LoVo (cell line): ENCODE measurements around the gene MSL3.

Experiments used
- DNase-seq: peaks from one replicate; pipeline ENCODE4 v3.0.0-alpha.2; 2016; ENCODE audit warnings: low spot score

Gene MSL3

DNA sequence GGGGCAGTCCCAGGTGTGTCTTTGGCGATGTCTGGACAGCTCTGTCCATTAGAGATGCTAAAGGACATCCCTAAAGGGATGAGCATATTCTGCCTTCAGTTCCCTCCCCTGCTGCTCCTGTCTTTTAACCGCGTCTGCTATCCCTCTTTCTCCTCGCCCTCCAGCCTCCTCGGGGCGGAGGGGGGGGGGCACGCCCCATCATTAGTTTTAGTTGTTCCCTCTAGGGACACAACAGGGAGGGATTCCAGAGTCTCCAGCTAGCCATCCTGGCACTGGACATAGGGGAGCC lies 1.1 kb downstream of the MSL3 start:
- DNase-seq, result no peak

DNA sequence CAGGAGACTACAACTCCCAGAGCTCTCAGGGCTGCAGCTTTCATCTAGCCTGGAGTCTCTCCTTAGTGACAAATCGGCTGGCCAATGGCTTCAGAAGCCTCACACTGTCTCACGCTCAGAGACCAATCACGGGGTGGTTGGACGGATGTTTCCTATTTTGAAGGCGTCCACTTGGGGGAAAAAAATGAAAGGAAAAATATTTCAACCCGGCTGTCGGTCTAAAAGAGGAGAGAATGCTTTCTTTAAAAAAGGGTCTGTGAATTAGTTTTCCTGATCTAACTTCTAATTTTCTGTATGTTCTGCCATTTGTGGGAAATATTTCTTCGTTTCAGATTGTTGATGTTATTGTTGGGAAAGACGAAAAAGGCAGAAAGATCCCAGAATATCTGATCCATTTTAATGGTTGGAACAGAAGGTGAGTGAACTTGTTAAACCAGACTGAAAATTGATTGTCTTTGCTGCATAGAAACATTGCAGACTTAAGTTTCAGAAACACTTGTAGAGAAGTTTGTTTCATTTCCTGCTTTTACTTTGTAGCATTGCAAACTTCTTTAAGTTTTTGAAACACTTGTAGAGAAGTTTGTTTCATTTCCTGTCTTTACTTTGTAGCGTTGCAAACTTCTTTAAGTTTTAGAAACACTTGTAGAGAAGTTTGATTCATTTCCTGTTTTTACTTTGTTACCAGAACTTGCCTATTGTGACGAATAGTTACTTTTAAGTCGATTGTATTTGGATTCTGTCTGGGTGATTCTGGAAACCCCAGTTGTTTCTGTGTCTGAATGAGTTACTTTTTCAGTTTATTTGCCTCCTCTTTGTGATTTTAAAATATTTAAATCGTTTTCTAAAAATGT lies 1.6 kb downstream of the MSL3 start:
- peak; percentile 83 for DNase-seq

DNA sequence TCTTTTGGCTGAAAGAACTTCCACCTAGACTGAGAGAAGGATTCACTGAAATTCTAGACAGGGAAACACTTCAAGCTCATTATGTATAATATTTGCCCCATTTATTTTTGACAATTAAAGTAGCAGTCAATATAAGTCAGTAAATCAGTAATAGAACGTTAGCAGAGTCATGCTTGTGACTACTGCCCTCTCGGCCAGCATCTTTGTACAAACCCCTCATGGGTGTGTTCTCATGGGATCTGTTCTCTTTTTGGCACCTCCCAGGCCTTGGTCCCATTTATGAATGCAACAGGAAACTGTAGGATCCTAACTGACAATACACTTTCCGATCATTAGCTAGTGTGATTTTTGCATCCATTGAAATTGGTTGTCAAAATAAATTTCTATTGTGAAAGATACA lies 2.9 kb downstream of the MSL3 start:
- DNase-seq, result no peak

DNA sequence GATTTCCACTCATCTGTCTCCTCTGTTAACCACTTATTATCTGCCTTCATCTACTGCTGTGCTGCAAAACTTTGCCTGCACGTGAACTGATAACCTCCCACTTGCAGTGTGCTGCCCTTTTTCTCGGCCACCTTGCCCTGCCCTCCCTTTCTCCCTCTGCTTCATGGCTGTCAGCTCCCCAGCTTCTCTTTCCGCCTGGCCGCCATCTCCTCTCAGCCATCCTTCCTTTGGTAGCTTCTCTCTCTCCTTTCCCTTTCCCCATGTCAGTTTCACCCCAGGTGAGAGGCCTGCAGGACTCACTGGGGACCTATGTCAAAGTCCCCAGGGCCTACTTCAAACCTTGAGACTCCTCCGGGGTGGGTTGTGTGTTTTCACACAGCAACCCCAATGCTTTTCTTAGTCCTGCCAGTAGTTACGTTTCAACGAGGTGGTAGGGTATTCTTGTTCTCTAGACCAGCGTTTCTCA lies 6.6 kb downstream of the MSL3 start:
- no peak for DNase-seq

DNA sequence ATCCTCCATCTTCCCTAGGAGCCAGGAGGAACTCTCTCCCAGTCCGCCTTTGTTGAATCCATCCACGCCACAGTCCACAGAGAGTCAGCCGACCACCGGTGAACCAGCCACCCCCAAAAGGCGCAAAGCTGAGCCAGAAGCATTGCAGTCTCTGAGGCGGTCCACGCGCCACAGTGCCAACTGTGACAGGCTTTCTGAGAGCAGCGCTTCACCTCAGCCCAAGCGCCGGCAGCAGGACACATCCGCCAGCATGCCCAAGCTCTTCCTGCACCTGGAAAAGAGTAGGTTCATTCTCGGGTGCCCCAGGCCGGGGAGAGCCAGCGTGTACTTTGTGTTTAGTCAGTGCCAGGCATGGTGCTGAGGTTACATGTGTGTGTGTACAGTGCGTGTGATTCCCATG lies 7.4 kb downstream of the MSL3 start:
- DNase-seq, result no peak

DNA sequence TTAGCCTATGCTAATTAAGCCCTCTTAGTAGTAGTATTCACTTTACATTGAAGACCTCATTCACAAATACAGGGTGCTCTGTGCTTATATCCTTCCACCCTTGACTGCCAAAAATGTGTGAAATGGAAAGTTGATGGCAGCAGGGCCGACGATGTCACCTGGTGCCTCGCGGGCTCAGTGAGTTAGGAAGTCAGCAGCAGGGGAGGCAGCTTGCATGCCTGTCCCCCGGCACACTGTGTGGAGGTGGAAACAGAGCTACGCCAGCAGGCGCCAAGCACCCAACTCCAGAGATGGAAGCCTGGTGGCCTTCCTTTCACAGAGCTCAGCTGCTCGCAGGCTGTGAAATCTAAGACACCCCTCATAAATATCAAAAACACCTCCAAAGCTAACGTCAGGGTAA lies 8.4 kb downstream of the MSL3 start:
- DNase-seq, result no peak

DNA sequence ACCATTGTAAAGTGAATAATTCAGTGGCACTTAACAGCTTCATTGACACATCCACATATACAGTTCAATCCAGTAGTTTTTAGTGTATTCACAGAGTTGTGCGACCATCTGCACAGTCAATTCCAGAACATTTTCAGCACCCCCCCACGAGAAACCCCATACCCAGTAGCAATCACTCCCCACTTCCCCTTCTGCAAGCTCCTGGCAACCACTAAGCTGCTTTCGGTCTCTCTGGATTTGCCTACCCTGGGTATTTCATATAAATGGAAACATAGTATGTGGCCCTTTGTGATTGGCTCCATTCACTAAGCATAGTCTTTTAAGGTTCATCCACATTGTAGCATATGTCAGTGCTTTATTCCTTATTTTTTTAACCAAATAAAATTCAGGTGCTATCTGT lies 10.0 kb downstream of the MSL3 start:
- no peak for DNase-seq

DNA sequence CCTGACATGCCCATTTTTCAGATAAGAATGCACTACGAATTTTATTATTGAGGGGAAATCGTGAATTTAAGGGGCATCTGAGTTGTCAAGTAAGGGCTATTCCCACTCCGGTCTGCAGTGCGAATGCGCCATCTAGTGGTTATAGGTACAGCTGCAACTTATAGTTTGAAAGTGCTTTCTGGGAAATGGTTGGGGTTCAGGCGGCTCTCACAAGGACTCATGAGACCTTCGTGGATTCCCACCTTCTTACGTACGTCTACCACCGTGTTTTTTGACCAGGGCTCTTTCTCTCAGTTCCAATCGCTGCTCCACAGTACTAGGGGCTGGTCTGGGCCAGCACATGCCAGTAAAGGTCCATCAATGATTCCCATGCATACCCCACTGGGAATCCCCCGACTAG lies 12.3 kb downstream of the MSL3 start:
- peak; percentile 42 for DNase-seq

DNA sequence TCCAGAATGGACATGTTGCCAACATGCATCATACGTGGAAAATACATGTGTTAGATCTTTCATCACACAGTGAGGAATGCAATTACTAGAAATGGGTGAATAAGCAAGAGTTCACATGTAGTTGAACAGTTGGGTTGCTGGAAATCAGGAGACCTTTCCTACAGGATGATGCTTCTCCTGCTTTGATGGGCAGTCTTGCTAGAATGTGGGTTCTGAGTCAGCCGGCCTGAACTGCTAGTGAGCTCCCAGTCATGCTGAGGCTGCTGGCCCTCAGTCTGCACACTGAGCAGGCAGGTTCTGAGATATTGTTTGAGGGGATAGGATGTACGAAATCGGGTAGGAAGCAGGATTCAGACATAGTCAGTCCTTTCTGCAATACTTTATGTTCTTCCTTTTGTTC lies 20.2 kb downstream of the MSL3 start:
- DNase-seq, result no peak

DNA sequence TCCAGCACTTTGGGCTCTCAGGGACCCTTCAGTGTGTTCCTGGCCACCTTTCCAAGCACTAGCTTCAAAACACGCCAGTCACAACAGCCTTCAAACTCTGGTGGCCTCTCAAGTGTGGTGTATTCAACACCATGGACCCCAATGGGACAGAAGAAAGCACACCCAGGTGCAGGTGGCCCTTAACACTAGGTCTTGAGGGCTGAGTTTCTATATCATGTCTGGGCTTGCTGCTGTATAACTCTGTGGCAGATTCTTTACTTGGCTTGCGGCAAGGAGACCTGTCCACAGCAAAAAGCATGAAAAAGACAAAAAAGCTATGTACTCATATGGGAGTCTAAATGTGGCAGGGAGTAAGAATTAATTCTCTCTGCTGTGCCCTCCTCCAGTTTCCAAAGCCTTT lies 23.1 kb downstream of the MSL3 start:
- no peak for DNase-seq

DNA sequence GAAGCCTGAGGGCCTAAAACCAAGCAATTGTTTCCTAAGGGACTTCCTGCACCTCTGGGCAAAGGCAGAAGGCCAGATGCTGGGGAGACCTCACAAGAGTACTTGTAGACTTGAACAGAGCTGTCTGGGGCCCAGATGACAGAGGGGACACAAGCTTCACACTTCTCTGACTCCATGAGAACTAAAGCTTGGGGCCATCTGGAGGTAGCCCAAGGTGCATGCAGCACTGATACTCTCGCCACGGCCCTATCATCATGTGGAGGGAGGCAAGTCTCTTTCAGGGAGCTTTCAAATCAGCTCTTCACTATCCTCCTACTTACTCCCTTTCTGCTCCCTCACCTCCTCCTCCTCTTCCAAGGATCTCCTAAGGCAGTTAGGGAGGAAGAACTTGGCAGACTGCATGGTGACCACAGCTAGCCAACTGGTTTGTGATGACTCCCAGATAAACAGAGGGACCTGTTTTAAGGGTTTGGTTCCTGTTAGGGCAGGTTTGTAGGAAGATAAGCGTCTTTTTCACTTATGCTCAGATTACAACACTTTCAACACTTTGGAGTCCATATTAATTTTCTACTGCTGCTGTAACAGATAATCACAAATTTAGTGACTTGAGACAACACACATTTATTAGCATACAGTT lies 23.8 kb downstream of the MSL3 start:
- DNase-seq, result no peak

DNA sequence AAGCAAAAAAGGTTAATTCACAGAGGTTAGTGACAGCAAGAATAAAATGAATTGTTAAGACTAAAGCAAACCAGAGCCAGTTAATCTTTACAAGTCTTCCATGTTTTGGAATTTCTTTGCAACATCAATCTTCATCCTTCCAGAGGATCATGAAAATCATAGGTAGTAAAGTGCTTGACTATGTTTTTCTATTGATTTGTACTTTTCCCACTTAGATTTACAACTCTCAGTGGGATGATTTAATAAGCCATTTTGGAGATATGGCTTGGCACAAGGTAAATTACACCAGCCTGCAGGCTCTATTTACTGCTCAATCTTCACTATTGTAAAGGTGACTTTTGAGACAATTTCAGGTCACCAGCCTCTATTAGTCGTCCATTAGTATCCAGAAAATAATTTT lies 26.5 kb downstream of the MSL3 start:
- no peak for DNase-seq

DNA sequence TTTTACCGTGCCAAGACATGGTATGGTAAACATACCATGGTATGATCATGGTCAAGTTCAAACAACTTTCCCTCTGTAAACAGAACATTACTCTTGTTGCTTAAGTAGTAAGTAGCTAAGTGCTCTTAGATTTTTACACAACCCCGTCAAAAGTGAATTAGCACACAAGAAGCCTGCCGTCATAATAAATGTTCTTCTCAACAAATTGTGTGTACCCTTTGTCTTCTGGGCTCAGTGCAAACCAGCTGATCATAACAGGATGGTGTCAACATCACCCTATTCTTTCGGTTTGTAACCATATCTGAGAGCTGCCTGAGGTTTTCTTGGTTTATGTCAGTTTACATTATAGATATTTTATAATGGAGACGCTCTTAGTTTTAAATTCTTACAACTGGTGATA lies 28.8 kb downstream of the MSL3 start:
- DNase-seq, result no peak

DNA sequence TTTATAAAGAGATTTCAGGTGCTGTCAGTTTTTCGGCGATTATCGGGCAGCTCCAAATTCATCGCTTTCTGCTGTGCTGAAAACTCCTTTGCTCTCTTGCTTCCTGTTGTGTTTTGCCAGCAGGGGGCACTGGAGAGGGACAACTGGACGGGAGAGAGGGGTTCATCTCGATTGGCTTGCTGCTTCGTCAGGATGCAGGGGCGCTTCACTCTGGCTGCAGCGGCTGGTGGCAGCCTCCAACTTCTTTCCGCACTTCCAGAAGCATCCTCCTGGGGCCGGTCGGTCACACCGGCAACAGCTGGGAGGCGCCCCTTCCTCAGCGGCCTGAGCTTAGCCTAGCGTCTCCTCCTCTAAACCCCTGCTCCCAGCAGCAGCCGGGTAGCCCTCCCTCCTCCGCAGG lies 29.5 kb downstream of the MSL3 start:
- DNase-seq, result no peak

DNA sequence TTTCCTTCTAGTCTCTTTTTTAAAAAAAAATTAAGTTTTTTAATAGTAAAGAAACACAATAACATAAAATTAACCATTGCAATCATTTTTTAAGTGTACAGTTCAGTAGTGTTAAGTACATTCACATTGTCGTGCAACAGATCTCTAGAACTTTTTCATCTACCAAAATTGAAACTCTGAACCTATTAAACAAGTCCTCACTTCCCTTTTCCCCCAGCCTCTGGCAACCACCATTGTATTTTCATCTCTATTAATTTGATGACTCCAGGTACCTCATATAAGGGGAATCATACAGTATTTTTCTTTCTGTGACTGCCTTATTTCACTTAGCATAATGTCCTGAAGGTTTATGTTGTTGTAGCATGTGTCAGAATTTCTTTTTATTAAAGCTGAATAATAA lies 31.8 kb downstream of the MSL3 start:
- no peak for DNase-seq

DNA sequence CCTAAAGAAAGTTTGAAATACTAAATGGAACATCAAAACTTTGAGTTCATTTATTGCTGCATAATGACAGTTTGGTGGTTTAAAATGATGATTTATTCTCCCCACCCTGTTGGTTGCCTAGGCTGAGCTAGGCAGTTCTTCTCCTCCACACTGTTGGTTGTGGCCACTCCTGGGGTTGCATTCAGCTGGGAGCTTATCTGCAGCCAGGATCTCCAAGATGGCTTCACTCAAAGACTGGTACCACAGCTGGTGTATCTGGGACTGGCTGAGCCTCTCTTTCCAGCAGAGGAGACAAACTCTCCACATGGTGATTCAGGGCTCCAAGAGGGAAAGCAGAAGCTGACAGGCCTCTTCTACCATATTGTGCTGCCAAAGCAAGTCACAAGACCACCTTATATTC lies 33.1 kb downstream of the MSL3 start:
- no peak for DNase-seq

DNA sequence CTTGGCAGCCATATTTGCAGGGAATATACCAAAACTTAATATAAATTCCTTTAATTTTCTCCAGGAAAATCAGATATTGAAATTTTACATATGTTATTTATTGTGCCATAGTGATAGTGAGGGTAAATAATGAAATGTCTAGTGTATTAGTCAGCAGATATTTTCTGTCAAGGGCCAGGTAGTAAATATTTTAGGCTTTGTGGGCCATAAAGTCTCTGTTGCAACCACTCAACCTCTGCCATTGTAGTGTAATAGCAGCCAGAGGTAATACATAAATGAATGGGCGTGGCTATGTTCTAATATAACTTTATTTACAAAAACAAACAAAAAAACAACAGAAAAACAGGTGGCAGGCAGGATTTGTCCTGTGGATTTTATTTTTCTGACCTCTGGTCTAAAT lies 33.5 kb downstream of the MSL3 start:
- no peak for DNase-seq

DNA sequence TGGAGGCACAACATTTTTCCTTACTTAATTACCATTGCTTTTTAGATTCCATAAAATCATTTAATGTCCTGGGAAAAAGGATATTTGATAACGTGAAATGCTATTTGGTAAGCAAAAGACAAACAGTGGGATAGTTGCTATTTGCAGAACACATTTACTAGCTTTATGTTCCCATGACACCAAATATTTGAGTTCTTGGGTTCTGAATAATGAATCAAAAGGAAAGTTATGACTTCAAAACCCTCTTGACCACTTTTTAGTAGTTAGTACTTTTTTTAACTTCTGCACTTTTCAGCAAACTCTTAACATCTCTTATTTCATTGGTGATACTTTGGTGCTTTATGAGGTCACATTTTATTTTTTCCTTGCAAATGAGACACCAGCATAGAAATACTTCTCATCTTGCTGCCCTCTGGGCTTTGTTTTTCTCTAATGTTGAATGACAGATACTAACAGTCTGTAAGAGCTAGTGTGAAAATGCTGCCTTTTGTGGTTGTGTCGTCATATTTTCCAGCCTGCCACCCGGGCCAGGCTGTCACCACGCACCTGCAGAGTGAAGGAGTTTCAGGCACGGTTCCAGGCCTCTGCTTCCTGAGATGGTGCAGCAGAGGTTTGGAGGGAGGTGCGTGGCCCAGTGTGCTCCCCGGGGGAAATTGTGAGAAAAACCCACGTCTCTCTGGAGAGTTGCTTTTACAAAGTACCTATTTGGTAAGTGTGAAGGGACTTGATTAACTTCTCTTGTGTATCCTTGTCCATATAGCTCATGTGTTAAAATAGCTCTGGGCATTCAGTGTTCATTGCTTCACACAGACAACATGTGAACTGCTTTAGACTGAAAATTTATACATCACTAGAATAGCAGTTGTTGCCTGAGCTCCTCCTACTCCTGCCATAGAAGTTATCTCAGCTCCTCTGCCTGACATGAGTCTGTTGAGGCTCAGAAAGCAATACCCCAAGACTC lies 34.7 kb downstream of the MSL3 start:
- DNase-seq, result no peak

DNA sequence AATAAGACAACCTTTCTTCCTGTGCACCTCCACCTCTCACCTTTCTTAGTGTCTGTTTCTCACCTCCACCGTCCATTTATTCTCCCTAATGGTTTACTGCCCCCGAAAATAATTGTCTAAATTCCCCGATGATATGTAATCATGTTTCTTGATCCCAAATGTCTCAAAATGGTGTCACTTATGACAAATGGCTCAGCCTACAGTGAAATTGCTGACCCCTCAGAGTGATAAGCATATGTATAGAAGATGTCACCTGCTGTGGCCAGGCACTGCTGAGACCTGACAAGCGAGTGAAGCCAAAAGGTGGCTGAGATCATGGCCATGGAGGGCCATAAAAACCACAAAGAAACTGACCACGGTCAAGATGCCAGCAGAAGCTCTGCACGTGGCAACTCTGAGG lies 35.7 kb downstream of the MSL3 start:
- DNase-seq, result no peak

DNA sequence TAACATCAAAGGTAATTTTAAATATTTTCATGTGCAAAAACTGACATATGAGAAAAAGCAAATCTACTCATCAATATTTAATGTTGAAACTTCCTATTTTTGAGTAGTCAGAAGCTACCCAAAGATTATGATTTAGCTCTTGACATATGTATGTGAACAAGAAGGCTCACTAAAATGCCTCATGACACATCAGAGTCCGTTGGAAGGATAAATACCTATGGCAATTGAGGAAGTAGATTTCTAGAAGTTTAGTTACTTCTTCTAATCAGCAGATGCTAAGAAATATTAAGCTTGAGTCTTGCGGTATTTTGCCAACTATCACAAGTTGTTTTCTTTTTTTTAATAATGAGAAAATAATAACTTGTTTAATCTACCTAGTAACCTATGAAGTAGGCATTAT lies 55.3 kb downstream of the MSL3 start:
- no peak for DNase-seq
